ENCODE data around the gene RLBP1. TPM values are rescaled to one million over a fixed set of nuclear protein-coding genes. Genes with fewer than 3 reads are reported as not detected.

The RLBP1 gene
- total RNA-seq, 1 donor from 2014 or later = not detected

DNA sequence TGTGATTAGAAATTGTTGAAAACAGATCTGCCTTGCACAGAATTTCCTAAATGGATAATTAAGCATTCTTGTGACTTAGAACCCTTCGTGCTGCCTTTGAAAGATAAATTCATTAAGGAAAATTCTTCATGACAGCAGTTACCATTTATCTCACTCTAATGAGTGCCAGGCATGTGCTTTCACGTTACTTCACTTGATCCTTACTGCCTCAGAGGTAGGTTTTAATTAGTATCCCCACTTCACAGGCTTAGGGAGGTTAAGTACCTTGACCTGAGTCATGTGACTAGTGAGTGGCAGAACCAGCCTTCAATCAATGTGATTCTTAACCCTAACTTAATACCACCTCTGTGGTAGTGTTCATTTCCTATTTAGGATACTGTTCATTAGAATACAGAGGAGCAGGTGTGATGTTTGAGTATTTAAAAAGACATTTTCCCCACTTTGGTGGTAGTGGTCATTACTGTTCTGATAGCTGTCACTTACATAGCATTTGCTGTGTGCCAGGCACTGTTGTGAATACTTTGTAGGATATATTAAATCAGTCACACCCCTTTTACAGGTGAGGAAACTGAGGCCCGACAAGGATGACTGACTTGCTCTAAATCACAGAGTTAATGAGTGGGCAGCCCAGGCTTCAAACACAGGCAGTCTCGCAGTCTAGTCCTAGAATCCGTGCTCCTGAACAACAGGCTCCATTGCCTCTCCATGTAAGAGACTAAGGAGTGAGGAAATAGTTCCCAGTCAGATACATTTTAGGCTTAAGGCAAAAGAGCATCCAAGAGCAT is 57.9 kb downstream of the RLBP1 start:
- ATAC-seq (ENCODE audit: poor library complexity) = no peak
- no peak for DNase-seq
- intact Hi-C loops (cut with DNase I) = no loop called here

DNA sequence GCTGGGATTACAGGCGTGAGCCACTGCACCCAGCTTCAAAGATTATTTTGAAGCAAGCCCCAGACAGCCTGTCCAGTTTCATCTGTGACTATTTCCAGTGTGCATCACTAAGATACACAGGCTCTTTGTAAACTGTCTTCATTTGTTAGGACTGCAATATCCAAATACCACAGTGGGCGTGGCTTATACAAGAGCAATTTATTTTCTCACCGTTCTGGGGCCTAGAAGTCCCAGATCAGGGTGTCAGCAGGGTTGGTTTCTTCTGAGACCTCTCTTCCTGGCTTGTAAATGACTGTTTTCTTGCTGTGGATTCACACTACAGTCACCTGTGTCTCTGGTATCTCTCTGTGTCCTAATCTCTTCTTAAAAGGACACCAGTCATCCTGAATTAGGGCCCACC is 59.7 kb downstream of the RLBP1 start:
- intact Hi-C loops (cut with DNase I) = no loop called here
- DNase-seq (no peak), ATAC-seq (ENCODE audit: poor library complexity) (no peak)

Other genes with a start within 250 kb of the RLBP1 start
- gene ABHD2, start 133.1 kb downstream of the RLBP1 start, total RNA-seq = 59.4 TPM
- 3.6 TPM for gene FANCI, start 22.4 kb upstream of the RLBP1 start, total RNA-seq
- 36.9 TPM for gene POLG, start 113.2 kb upstream of the RLBP1 start, total RNA-seq

Data from Right ventricle myocardium superior (tissue), 1 donor.